Ramos (cell line): ENCODE data around the gene PRSS58.

ENCODE experiments used
- in situ Hi-C: fragments of 300-500 bp; cut with MboI; formaldehyde crosslinking; loops from one replicate; pipeline ENCODE4 v1.14.3; 2022; ENCODE audit warnings: low sequenced_read_pairs; ENCODE audit not compliant: unreplicated experiment

Gene PRSS58

GRCh38 chr7:142257958-142258357 lies at the start of gene PRSS58:
TSS of gene PRSS58 (minus strand) at chr7:142258058. CDS start at chr7:142257707, 351 bp downstream.
- in situ Hi-C loops = no loop called here

- in situ Hi-C loops = no loop called here
Measured at GRCh38 chr7:142307246-142307900, 49.5 kb upstream of the PRSS58 start.

GRCh38 chr7:142303650-142304049 lies 45.8 kb upstream of the PRSS58 start:
- in situ Hi-C loops = no loop called here

- in situ Hi-C loops = no loop called here
Measured at GRCh38 chr7:142301923-142302550, 44.2 kb upstream of the PRSS58 start.

- in situ Hi-C loops = no loop called here
Measured at GRCh38 chr7:142301299-142301698, 43.4 kb upstream of the PRSS58 start.

- in situ Hi-C loops = no loop called here
Measured at GRCh38 chr7:142300689-142301088, 42.8 kb upstream of the PRSS58 start.

- in situ Hi-C loops = no loop called here
Measured at GRCh38 chr7:142299237-142299781, 41.5 kb upstream of the PRSS58 start.

- in situ Hi-C loops = no loop called here
Measured at GRCh38 chr7:142298627-142299026, 40.8 kb upstream of the PRSS58 start.

GRCh38 chr7:142298009-142298408 lies 40.2 kb upstream of the PRSS58 start:
- in situ Hi-C loops = no loop called here

- in situ Hi-C loops = no loop called here
Measured at GRCh38 chr7:142280263-142280662, 22.4 kb upstream of the PRSS58 start.

- in situ Hi-C loops = no loop called here
Measured at GRCh38 chr7:142279601-142280000, 21.7 kb upstream of the PRSS58 start.

GRCh38 chr7:142275028-142275427 lies 17.2 kb upstream of the PRSS58 start:
- in situ Hi-C loops = no loop called here

- in situ Hi-C loops = no loop called here
Measured at GRCh38 chr7:142272841-142273240, 15.0 kb upstream of the PRSS58 start.

GRCh38 chr7:142263598-142264380 lies 5.9 kb upstream of the PRSS58 start:
- in situ Hi-C loops = no loop called here

- in situ Hi-C loops = no loop called here
Measured at GRCh38 chr7:142250705-142251104, 7.2 kb downstream of the PRSS58 start.

GRCh38 chr7:142249918-142250317 lies 7.9 kb downstream of the PRSS58 start:
- in situ Hi-C loops = no loop called here

- in situ Hi-C loops = no loop called here
Measured at GRCh38 chr7:142248166-142249160, 9.4 kb downstream of the PRSS58 start.

GRCh38 chr7:142243823-142244222 lies 14.0 kb downstream of the PRSS58 start:
- in situ Hi-C loops = no loop called here

GRCh38 chr7:142240546-142240945 lies 17.3 kb downstream of the PRSS58 start:
- in situ Hi-C loops = no loop called here

GRCh38 chr7:142231716-142232115 lies 26.1 kb downstream of the PRSS58 start:
- in situ Hi-C loops = no loop called here
